HG02884 (cell line): Measurements from ENCODE around the gene PIK3CG.

ENCODE experiments used
- ATAC-seq: cut with Tn5 transposase; IDR thresholded peaks from one replicate; pipeline ENCODE4 v1.9.1; 2021; ENCODE audit warnings: mild to moderate bottlenecking, moderate library complexity; ENCODE audit not compliant: unreplicated experiment

Gene PIK3CG

GRCh38 chr7:106858618-106859532 lies 6.2 kb upstream of the PIK3CG start:
- no peak for ATAC-seq

GRCh38 chr7:106862317-106863089 lies 2.6 kb upstream of the PIK3CG start:
- no peak for ATAC-seq

DNA sequence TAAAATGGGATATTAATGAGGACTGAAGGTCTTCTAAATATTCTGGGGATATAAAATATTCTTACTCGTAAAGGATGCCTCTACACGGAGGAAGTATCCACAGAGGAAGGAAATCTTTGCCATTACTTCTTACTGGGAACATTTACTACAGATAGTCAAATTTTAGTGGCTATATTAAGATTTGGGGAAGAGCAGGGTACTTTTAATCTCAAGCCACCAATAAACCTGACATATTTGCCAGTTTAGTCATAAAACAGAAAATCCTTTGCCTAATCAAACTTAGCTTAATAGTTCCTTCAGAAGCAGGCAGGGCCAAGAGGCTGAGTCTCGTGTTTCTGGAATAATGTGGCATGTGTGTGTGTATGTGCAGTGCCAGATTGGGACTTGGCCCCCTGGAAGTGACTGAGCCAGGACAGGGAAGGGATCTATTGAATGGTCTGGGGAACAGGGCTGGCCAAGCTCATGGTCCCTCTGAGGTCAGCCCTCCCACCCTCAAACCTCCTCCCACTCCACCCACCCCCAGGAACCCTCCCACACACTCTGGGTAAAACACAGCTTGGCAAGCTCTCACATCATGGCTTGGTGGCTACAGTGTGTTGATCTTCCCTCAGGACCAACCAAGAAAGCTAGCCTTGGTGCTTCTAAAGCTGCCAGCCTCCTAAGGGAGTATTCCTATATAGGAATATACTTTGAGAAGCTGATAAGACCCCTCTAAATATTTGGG lies 1.6 kb upstream of the PIK3CG start:
- no peak for ATAC-seq

- ATAC-seq, result peak; percentile 40
Measured at GRCh38 chr7:106864298-106865081, 592 bp upstream of the PIK3CG start.

GRCh38 chr7:106866298-106867281 lies 1.5 kb downstream of the PIK3CG start:
- peak; percentile 34 for ATAC-seq

DNA sequence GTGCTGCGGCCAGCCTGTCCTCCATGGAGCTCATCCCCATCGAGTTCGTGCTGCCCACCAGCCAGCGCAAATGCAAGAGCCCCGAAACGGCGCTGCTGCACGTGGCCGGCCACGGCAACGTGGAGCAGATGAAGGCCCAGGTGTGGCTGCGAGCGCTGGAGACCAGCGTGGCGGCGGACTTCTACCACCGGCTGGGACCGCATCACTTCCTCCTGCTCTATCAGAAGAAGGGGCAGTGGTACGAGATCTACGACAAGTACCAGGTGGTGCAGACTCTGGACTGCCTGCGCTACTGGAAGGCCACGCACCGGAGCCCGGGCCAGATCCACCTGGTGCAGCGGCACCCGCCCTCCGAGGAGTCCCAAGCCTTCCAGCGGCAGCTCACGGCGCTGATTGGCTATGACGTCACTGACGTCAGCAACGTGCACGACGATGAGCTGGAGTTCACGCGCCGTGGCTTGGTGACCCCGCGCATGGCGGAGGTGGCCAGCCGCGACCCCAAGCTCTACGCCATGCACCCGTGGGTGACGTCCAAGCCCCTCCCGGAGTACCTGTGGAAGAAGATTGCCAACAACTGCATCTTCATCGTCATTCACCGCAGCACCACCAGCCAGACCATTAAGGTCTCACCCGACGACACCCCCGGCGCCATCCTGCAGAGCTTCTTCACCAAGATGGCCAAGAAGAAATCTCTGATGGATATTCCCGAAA lies 2.7 kb downstream of the PIK3CG start:
- ATAC-seq, result no peak

- no peak for ATAC-seq
Measured at GRCh38 chr7:106868364-106868763, 3.3 kb downstream of the PIK3CG start.

- ATAC-seq, result no peak
Measured at GRCh38 chr7:106869954-106870353, 4.9 kb downstream of the PIK3CG start.

DNA sequence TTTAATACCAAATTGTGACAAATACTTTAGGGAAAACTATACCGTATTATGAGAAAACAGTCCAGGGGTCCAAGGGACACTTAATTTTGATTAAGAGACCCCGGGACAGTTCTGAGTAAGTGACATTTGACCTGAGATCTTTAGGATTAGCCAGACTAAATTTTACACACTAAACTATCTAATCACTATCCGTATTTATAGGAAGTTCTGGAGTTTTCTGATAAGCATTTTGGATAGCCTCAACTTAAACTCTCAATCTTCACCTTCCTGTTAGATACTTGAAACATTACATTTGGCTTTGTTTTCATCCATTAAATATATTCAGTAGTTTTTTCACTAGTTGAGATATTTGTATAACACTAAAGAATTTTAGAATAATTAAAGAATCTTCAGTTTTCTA lies 5.4 kb downstream of the PIK3CG start:
- ATAC-seq, result no peak

DNA sequence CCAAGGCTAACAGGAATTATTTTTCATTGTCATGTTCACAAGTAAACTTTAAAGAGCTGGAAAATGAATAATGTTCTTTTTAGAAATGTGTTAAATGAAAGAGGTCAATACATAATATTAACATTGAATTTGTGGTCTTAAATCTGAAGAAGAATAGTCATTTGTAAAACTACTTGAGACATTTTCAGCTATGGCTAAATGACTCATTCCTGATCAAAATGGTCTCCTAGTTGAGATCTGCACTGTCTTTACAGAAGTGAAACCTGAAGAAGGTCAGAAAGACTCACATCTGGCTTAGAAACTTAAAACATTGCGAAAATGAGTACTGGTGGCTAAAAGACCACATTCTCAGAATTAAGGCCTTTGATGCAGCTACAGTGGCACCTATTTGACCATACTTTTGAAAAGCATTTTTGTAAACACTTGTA lies 5.9 kb downstream of the PIK3CG start:
- ATAC-seq, result peak; percentile 85

DNA sequence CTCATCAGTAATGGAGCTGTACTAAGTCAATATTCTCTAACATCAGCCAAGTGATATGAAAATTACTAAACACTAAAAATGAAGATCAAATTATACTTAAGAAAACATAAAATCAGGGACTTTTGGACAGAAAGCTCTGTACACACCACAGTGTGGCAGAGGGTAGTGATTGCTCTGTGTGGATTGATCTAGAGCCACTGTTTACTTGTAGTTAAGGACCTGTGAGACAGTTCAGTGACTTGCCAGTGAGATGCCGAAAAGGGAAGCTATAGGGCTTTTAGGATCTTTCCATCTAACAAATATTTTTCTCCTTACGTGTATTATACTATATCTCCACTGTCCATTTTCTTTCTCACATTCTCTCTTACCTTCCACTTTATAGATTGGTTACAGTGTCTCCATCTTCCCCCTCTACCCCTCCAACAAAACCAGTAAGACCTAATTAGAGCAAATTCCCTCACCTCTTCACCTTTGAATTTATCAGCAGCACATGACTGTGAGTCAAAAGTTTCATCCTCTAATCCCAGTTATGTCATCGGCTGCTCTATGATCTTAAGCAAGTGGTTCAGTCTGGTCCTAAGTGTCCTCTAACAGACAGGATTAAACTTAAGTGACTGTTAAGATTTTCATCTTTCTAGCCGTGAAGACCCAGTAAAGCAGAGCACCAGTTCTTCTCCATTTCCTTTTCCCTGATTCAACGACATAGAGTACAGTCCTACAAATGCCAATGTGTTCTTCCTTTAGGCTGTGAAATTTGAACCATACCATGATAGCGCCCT lies 6.9 kb downstream of the PIK3CG start:
- ATAC-seq, result no peak

- ATAC-seq, result no peak
Measured at GRCh38 chr7:106872763-106873162, 7.7 kb downstream of the PIK3CG start.

DNA sequence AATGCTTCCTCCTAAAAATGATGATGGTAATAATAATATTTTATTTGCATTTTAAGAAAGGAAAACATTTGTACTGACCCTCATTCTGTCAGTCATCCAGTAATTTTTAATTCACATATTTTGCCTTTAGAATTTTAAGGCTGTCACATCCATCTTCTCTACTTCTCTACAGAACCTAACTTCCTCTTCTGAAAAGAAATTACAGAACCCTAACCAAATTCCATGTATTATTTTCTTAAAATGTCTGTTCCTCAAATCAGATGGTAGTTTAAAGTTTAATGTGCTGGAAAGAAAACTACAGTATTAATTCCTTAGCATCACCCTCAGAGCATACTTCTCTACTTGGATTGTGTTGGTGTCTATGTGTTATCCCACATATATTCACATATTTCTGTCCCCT lies 9.0 kb downstream of the PIK3CG start:
- no peak for ATAC-seq

DNA sequence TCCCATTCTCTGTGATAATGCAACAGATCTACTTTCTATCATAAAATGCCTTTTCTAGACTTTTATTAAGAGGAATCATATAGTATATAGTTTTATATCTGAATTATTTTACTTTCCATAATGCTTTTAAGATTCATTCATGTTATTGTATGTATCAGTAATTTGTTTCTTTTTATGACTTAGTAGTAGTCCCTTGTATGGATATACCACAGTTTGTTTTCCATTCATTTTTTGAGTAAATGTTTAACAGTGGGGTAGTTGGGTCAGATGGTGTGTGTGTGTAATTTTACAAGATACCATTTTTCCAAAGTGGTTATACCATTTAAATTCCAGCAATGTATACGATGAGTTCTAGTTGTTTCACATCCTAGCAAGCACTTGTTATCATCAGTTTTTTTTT lies 10.4 kb downstream of the PIK3CG start:
- no peak for ATAC-seq

- no peak for ATAC-seq
Measured at GRCh38 chr7:106878748-106879439, 13.8 kb downstream of the PIK3CG start.

- ATAC-seq, result no peak
Measured at GRCh38 chr7:106881984-106882383, 16.9 kb downstream of the PIK3CG start.

DNA sequence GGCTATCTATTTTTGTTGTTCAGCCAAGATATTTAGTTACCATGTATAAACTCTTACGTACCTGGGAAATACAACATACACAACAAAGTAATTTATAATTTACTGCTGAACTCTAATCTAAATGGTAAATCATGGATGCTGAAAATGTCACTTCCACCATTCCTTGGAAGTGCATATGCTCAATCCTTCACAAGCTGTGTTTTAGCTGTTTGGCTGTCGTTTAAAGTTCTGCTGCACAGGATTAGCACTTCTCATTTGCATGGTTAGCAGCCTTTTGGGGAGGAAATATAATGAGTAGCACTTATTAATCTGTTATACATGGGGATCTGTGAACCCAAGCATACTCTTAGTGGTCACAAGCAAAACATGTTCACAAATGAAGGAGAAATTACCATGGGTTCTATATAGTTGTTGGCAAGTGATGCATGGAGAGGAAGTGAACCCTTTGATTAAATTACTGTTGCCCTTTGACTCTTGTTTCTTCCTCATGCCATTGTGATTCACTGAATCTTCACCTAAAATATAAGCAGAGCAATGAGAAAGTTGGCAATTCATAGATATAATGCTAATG lies 18.5 kb downstream of the PIK3CG start:
- ATAC-seq, result no peak
